GM12878 (cell line): Measurements from ENCODE around the gene ADNP2.

Experiments used
- ATF2 ChIP-seq: IDR thresholded peaks from 2 replicates; pipeline ENCODE4 v1.6.1; 2012; ENCODE audit warnings: low read length, inconsistent platforms
- CEBPB ChIP-seq, 2 experiments: fragments of 150-350 bp in 1 of 2; IDR thresholded peaks; 2 replicates each; pipeline ENCODE4 v1.6.1; 2012 to 2014; ENCODE audit warnings: low read depth in 2 of 2, low read length in 2 of 2, borderline replicate concordance in 1 of 2, inconsistent platforms in 1 of 2
- CTCF ChIP-seq, 3 experiments: IDR thresholded peaks in 2 of 3; conservative IDR thresholded peaks in 1 of 3; 2 replicates each; pipeline ENCODE4 v1.5.1; 2011; ENCODE audit warnings: low read depth in 3 of 3, low read length in 3 of 3, mild to moderate bottlenecking in 3 of 3, control low read depth in 2 of 3, moderate library complexity in 2 of 3, inconsistent platforms in 1 of 3, mixed read lengths in 1 of 3; ENCODE audit not compliant: control insufficient read depth in 2 of 3, insufficient read depth in 1 of 3; ENCODE audit errors: extremely low read depth in 1 of 3
- EP300 ChIP-seq, 2 experiments: fragments of 150-350 bp in 1 of 2; IDR thresholded peaks; 2 replicates each; pipeline ENCODE4 v1.6.1; 2011 to 2012; ENCODE audit warnings: low read depth in 2 of 2, low read length in 2 of 2, borderline replicate concordance in 1 of 2, improper control_type of control experiment in 1 of 2, inconsistent platforms in 1 of 2; ENCODE audit not compliant: control insufficient read depth in 1 of 2
- KDM1A ChIP-seq: fragments of 200-600 bp; sonication (generic); IDR thresholded peaks from 2 replicates; pipeline ENCODE4 v1.6.1; 2016; ENCODE audit warnings: borderline replicate concordance
- RFX5 ChIP-seq: IDR thresholded peaks from 2 replicates; pipeline ENCODE4 v1.6.1; 2011; ENCODE audit warnings: low read depth, low read length, improper control_type of control experiment
- TAF1 ChIP-seq: IDR thresholded peaks from 2 replicates; pipeline ENCODE4 v1.6.1; 2011; ENCODE audit warnings: mild to moderate bottlenecking, low read depth, low read length, borderline replicate concordance
- YY1 ChIP-seq: IDR thresholded peaks from 2 replicates; pipeline ENCODE4 v1.6.1; 2011; ENCODE audit warnings: low read depth, mild to moderate bottlenecking, low read length
- ZBTB33 ChIP-seq: fragments of 450-650 bp; IDR thresholded peaks from 2 replicates; pipeline ENCODE4 v1.6.1; 2017; ENCODE audit warnings: mild to moderate bottlenecking

- TF ChIP-seq RFX5 (no peak), ZBTB33 (no peak), EP300 (IDR thresholded peaks at IDR 0.05; ENCODE audit: borderline replicate concordance in 1 of 2, control insufficient read depth in 1 of 2, low read depth in 2 of 2, low read length in 2 of 2) (no peak), ATF2 (no peak), YY1 (no peak), CEBPB (IDR thresholded peaks at IDR 0.05; ENCODE audit: borderline replicate concordance in 1 of 2, low read depth in 2 of 2, low read length in 2 of 2) (no peak), CTCF (IDR thresholded peaks at IDR 0.05 in 2 of 3, conservative IDR thresholded peaks at IDR 0.05 in 1 of 3; ENCODE audit: control insufficient read depth in 2 of 3, extremely low read depth in 1 of 3, insufficient read depth in 1 of 3, low read depth in 3 of 3, low read length in 3 of 3) (no peak), KDM1A (no peak), TAF1 (no peak)
Measured at GRCh38 chr18:80065705-80066104, 43.4 kb upstream of the ADNP2 start.
